C4-2B (cell line): ENCODE measurements around the gene DTX4.

Source experiments
- H3K27ac ChIP-seq: fragments of 450-650 bp; 2 replicates; pipeline ENCODE4 v1.5.1; 2017
- ZFX ChIP-seq: fragments of 450-650 bp; IDR thresholded peaks from 2 replicates; pipeline ENCODE4 v1.6.1; 2017
- TF ChIP-seq, protein P1 (sequence below): fragments of 450-650 bp; conservative IDR thresholded peaks from 2 replicates; pipeline ENCODE4 v1.5.1; 2017; ENCODE audit warnings: mild to moderate bottlenecking

The DTX4 gene

DNA sequence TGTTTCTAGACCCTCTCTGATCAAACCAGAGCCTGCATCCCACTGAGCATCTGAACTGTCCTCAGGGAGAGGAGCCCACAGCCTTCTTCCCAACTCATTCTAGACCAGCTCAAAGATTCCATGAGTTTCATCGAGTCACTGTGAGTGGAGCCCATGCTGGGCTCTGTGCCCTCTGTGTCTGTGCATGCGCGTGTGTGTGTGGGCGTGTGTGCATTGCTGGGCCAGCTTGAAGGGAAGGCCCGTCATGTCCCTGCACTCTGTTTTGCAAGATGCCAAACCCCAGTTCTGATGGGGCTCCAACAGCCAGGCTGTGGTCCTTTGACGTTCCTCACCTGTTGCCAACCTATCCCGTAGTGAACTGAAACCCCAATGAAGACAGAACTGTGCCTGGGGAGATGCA is 33.7 kb downstream of the DTX4 start:
- no peak overlapping the region for H3K27ac ChIP-seq
- TF ChIP-seq ZFX: no peak
- TF ChIP-seq, protein P1, sequence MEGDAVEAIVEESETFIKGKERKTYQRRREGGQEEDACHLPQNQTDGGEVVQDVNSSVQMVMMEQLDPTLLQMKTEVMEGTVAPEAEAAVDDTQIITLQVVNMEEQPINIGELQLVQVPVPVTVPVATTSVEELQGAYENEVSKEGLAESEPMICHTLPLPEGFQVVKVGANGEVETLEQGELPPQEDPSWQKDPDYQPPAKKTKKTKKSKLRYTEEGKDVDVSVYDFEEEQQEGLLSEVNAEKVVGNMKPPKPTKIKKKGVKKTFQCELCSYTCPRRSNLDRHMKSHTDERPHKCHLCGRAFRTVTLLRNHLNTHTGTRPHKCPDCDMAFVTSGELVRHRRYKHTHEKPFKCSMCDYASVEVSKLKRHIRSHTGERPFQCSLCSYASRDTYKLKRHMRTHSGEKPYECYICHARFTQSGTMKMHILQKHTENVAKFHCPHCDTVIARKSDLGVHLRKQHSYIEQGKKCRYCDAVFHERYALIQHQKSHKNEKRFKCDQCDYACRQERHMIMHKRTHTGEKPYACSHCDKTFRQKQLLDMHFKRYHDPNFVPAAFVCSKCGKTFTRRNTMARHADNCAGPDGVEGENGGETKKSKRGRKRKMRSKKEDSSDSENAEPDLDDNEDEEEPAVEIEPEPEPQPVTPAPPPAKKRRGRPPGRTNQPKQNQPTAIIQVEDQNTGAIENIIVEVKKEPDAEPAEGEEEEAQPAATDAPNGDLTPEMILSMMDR: no peak

DNA sequence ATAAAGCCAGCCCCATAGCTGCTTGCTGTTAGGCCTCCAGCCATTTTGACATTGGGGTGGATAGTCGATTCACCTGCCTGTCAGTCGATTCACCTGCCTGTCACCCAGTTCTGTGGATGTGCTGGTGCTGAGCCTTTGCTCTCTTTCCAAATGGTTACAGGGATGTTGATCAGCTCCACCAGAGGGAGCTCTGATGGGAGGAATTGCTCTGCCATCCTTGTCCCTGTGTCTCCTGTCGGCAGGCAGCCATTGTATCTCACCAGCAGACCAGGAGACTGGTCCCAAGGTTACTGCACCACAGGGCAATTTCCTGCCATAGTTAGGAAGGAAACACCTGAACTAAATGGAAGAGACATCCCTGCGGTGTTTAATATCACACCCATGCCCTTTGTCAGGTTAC is 34.7 kb downstream of the DTX4 start:
- no peak overlapping the region for H3K27ac ChIP-seq
- no peak for TF ChIP-seq ZFX
- TF ChIP-seq, protein P1: peak; percentile 75

DNA sequence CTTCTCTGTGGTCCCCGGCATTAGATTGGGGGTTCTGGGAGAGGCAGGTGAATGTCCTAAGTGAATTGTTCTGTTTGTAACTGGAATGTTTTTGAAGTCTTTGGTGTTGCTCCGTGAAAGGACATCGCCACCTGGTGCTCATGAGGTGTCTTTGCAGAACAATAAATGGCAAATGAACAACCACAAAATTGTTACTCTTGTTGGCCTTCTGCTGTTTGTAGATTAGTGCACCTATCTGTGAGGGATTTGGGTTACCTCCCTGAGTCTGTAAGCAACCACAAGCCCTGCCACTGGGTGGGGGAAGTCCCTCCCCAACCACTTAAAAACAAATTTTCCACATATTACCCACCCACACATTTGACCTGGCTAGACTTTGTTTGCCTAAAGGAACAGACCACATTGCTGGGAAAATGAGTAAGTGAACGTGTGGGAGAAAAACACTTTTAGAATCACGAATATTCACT is 36.1 kb downstream of the DTX4 start:
- TF ChIP-seq, protein P1: peak; percentile 88
- TF ChIP-seq ZFX: no peak
- H3K27ac ChIP-seq: no peak overlapping the region

DNA sequence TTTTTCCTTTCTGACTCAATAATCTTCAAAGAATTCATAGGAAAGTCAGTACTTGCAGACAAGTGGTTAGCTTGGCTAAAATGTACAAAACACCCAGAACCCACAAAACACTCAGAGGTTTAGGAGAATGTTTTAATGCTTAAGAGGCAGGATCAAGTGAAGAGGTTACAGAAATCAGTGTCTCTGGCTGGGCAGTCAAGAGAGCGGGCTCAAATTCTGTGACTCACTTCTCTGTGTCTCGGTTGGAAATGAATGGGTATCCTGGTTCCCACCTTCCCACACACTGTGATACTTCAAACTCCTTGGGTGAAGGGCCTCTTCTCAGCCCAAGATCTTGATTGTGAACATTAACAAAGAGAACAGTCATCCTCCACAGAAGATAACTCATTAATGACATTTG is 37.0 kb downstream of the DTX4 start:
- no peak overlapping the region for H3K27ac ChIP-seq
- TF ChIP-seq, protein P1: no peak
- no peak for TF ChIP-seq ZFX

DNA sequence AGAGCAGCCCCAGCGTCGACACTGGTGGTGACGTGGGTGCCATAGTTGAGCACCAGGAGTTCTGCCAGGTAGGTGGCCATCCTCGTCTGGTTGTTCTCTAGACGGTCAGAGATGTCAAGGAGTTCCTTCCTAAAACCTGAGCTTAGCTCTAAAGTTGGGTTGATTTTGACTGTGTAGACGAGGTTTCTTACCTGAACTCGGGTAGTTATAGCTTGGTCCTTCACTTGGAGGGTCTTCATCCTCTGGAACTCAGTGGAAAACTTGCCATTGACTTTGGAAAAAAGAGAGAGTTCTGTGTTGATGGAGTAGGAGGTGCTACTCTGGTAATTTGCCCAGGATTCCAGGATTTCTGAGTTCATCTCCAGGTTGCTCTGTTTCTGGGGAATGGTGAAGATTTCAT is 40.3 kb downstream of the DTX4 start:
- no peak for TF ChIP-seq ZFX
- TF ChIP-seq, protein P1: no peak
- H3K27ac ChIP-seq: no peak overlapping the region

DNA sequence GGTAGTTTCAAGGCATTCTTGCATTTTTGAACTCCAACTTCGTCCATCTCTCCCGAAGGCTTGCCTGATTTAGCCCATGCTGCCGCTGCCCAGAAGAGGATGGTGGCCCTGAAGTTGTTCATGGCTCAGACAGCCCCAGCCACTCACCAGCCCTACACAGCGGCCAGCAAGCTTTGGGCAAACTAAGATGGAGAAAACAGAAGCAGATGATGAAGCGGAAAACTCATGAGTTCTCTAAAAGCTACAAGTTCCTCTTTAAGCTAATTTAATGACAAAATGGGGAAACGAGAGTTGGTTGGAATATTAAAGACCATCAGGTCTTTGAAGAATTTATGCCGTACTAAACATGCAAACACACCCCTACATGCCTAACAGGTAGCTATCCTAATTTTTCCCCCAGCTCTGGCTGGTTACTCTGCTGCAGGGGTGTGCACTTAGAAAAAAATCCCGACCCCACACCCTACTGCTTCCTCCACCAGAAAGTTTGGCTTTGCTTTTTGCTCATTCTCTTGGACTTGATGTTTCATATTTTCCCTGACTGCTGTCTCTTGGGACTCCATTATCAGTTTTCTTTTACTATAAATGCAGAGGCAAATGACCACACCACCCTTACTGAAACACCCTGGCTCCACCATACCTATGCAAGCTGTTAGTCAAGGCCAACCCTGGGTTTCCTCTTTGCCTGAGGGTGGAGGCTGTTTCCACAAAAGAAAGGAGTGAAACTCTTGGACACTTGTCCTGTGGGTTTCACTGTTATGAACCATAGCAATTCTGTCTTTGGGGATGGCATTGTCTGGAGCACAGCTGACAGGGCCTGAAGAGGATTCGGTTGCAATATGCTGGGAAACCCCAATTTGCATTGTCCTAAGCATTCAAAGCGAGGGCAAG is 41.1 kb downstream of the DTX4 start, which contains the start of gene MPEG1:
Gene MPEG1 (minus strand): TSS at position 184 of the 888 bp plus-strand sequence. CDS start 62 bp downstream, at position 122.
- TF ChIP-seq, protein P1: no peak
- TF ChIP-seq ZFX: no peak
- H3K27ac ChIP-seq: no peak within 1 kb of the TSS

DNA sequence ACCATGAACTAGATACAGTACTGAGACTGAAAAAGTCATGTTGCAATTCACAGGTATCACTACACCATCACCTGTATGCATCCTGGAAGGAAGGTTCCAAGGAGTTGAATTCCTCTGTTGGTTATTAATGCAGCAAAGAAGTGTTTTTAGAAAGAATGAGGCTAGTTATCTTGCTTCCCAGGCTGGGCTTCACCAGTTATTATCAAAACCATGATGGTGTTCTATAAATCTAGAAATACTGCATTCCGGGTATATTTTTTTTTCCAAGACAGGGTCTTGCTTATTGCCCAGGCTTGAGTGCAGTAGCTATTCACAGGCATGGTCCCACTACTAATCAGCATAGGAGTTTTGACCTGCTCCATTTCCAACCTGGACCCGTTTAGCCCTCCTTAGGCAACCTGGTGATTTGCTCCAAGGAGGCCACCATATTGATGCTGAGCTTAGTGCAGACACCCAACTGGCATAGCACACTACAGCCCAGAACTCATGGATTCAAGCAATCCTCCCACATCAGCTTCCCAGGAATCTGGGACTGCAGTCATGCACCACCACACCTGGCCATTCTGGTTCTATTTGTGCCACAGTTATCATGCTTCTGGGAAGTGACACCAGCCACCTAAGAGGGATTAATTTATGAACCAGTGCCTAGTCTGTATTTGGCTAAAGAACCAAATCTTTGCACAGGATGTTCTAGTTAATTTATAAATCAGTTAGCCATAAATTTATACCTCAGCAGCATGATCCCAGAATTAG is 42.4 kb downstream of the DTX4 start:
- TF ChIP-seq ZFX: no peak
- TF ChIP-seq, protein P1: no peak
- no peak overlapping the region for H3K27ac ChIP-seq
